ENCODE data around the gene ARL6.
A peak's percentile ranks its signal among the peaks of the same experiment; 100 is the strongest.

ARL6 gene, protein sequence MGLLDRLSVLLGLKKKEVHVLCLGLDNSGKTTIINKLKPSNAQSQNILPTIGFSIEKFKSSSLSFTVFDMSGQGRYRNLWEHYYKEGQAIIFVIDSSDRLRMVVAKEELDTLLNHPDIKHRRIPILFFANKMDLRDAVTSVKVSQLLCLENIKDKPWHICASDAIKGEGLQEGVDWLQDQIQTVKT

DNA sequence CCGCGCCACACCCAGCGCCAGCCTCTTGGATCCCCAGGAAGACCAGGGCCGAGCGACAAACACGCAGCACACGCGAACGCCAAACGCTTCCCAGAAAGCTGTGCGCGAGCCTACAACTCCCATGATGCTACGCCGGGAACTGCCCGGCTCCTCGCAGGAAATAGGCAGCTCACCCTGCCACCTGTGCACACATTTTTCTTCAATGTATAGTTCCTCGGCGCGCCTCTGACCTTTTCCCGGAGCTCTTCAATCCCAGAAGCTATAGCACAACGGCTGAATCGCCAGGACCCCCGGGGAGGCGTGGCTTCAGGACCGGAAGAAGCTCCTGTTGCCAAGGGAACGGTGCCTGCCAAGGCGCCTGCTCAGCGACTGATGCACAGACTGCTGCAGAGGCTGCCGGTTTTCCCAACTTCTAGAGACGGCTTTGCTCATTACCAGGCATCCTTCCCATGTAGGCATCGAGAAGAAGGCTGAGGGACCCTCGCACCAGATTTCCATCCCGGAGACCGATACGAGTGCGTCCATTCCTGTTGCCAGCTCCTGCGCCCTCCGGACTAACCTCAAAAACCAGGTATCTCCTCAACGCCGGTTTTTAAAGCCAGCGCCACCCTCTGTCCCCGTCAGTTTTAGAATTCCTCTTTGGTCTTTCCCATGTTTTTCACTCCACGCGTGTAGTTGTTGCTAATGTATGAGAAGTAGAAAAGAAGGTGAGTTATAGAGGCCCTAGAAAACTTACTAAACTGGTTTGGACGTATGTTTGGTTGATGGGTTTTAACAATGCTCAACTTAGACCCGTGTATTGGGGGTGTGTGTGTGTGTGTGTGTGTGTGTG lies at the start of gene ARL6:
TSS of gene ARL6 (plus strand) at position 352 of the 832 bp plus-strand sequence. CDS start 3,350 bp downstream, outside the sequence.
- peak; percentile 73 for DNase-seq

DNA sequence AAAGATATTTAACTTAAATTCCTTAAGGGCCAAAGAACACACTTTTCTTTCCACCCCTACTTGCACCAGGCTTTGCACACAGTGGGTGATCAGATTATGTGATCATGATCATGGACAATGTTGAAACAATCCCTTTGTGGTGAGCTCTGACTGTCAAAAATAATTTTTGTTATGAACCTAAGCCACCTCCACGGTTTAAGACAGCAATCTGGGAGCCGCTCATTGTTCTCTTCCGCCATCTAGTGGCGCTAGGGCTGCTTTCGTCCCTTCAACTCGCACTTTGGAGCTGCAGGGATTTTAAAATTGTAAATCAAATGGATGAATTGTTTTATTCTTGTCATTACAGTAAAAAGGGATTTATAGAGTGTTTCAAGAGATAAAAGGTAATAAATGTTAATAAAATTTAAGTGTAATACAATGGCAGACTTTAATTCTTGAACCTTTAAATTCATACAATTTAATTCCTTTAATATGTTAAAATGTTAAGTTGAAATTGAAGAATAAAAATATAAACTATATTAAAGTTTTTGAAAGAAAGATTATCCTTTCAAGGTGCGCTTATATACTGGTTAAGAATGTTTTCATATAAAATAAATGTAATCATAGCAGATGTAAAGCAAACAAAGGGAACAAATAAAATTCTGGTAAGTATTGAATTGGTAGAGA lies 45.3 kb upstream of the ARL6 start:
- DNase-seq, result peak; percentile 65

DNA sequence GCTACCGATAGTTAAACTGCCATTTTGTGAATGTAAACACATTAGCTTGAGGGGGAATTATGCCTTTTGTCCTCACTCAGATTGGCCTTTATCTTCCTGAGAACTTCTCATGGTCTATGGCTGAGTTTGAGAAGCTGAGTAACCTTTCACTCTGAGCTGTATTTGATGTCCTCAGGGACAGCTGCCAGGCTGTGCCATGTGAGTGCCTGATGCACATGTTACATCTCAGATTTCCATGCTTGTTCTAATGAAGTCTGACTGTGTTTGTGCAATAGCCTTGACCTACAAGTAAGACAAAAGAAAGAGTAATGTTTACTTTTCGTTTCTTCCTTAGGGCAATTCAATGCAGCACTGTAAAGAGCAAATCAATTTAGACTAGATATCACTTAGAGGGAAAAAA lies 44.1 kb upstream of the ARL6 start:
- no peak for DNase-seq

DNA sequence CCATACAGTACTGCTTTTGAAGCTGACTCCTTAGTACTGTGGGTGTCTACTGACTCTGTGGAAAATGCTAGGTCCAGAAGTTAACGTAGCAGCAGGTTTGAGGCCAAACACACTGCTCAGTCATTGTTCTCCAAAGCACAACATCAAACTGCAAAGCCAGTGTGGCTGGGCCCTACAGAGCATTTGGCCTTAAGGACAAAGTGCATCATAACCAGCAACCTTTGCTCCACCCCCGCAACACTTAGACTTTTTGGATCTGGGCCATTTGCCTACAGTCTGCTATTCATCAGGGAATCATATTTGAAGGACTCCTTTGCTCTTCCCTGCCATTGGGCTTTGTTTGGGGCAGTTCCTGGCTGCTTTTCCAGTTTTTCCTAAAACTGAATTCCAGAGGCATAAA lies 43.1 kb upstream of the ARL6 start:
- no peak for DNase-seq

DNA sequence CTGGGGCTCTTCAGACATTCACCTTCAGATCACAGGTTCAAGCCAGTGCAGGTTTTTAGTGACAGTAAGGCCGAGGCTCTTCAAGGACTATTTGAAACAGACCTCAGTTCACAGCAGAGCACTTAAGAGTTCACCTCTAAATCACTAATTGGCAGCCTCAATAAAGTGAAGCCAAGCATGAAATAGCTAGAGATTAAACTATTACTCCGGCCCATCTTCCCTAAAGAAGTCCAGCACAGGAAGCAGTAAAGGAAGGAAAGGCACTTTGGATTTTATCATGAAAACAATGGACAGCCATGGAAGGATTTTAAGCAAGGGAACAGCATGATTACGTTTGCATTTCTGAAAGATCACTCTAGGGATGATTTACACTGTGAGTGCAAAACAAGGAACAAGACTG lies 27.6 kb upstream of the ARL6 start:
- DNase-seq, result no peak

DNA sequence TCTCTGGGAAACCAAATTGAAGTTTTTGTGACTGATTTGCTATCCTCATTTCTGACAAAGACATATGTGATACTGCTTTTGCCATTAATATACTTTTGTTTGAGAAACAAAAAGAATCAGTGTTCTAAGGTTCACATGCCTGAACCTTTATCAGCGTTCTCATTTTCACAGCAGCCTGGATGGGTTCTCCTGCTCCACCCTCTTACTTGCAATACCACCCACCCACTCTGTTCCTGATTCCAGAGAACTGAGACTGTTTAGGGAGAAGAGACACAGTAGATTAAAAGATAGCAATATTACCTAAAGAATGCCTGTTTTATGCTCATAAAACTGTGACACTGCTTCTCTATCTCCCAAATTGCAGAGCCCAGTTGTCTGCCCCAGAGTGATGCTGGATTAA lies 25.8 kb upstream of the ARL6 start:
- no peak for DNase-seq

DNA sequence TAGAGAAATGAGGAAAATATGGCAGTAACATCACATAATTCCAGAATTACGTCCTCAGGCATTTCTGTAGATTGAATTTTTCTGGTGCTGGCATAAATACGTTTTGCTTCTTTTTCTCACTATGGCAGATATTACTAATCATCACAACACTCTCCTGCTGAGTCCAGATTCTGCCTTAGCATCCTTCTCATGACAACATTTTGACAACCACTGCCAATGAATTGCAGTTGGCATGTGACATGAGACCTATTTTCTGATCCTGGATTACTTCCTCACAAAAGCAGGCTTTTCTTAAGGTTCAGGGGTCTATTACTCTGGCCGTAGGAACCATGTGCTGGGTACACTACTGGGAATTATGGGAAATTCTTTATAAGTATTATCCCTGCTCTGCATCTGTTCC lies 22.5 kb upstream of the ARL6 start:
- DNase-seq, result no peak

DNA sequence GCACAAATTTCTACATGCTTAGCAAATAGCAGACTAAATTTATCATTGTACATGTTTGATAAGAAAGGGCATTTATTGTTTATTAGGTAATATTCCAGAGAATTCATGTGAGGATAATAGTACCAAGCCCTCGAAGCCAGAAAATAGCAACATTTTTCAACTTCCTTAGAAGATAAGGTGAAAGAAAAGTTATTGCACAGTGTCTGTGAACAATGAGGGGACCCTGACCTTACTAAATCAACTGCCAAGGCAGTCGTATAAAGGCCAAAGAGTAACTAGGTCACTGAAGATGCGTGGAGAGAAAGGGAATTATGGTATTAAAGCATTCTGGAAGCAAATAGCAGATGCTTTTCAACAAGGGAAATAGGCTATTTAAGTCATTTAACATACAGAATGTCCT lies 20.3 kb upstream of the ARL6 start:
- DNase-seq, result no peak

DNA sequence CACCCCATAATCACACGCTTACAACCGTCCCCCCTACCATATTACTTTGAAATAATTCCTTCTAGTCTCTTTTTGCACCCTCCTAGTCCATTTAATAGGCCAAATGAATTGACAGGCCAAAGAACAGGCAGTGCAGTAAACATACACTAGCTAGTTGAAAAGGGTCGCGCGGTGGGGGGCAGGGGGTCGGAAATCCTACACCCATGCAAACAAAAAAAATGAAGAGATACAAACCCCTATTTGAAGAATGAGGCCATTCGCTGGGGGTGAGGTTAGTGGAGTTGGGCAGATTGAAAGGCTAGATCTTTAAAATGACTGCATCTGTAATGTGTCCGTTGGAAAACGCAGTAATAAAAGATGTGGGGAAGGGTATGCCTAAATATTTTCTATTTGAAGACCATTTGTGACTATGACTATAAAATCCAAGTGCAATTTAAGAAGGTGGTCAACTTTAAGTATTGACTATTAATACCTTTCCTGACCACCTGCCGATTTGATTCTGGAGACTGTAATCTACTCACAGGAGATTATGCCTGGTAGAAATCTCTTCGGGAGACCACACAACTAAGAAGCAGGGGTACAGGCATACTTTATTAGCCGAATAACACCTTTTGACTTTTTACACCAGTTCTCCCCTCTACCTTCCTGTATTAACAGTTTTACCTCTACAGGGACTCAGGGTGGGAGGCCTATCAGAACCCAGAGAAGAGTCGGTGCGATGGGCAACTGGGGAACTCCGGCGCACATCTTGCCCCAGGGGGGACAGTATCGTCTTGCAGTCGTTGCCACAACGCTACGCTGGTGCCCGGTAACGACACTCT lies 762 bp upstream of the ARL6 start:
- no peak for DNase-seq

DNA sequence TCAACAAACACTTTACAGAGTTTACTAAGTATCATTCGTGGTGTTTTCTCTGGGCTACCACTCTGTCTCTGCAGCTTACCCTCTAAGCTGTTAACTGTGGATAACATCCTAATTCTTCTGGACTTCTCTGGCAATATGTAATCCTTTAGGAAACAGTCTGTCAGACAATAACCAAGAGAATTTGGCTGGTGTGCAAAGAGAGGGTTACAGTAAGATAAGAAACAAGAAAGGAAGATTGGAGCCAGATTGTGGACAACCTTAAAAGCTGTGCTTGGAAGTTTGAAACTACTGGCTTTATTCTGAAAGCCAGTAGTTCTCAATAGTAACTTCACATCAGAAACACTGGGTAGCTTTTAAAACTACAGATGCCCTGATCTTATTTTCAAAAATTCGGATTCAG lies 778 bp downstream of the ARL6 start:
- no peak for DNase-seq

DNA sequence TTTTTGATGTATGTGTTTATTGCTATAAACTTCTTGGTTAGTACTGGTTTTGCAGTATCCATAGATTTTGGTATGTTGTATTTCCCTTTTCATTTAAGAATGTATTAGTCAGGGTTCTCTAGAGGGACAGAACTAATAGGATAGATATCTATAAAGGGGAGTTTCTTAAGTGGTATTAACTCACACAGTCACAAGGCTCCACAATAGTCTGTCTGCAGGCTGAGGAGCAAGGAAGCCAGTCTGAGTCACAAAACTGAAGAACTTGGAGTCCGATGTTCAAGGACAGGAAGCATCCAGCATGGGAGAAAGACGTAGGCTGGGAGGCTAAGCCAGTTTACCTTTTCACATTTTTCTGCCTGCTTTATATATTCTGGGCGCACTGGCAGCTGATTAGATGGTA lies 8.4 kb downstream of the ARL6 start:
- DNase-seq, result no peak

DNA sequence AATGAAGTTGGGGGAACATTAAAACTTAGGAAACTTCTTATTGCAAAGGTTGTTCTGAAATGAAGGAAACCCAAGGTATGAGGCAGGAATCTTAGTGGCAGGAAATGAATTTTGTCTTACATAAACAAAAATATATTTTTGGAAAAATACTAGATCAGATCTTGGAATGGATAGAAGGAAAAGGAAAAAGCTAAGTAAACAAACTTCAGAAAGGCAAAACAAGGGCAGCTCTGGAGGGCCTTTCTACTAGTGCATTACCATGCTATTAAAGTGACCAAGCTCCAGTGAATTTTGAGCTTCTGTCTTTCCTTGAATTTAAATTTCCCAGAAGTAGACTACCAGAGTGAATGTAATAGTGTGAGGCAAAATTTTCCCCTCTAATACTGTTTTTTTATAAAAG lies 13.6 kb downstream of the ARL6 start:
- DNase-seq, result no peak

DNA sequence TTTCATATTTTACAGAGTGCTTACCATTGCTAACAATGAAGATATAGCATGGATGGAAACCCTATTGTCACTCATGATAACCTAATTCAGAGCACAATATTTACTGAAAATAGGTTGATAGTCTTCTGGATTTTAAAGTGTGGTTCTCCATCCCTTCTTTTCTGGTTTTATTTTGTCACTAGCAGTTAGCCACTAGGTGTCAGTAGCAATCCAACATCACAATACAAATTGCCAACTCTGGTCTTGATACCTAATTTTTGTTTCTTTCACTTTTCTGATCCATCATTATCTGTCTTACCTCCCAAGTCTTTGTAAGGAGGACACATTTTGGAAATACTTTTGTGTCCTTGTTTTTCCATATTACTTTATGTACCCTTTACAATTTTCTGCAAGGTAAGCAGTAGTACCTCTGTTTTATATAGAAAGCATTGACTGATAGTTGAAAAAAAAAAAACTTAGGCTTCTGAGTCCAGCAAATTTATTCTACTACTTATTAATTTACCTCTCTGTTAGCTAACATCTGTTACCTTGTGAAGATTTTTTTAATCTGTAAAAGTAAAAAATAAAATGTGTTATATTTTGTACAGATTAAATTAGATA lies 29.0 kb downstream of the ARL6 start:
- DNase-seq, result peak; percentile 72

DNA sequence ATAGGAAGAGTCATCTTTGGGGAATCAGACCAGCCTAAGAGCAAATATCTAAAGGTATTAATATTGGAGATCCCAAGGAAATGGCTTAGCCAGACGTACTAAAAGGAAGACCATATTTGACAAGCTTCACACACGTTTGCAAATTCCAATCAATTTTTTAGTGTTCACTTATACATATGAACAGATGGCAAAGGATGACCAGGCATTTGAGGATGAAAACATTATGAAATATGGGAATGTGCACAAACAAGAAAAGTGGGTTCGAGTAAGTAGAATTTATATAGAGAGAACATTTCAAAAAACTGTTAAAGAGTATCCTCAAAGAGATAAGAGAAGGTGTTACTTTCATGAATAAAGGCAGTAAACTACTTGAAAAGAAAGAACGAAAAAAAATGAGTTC lies 31.4 kb downstream of the ARL6 start:
- DNase-seq, result no peak

DNA sequence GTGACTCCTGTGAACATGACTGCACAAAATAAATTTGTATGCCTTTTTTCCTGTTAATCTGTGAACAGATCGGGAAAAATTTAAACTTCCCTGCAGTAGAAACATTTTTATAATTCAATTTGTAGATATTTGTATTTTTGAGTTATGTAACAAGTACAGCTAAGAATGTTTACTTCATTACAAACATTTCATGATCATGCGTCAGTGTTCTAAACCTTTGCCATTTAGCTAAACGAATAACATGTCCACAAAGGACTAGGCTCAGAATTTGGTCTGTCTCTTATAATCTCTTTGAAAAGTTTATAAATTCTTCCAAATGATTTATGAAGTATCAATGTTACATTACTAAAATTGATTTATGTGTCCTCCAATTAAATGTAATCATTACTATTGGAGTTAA lies 39.9 kb downstream of the ARL6 start:
- DNase-seq, result no peak

DNA sequence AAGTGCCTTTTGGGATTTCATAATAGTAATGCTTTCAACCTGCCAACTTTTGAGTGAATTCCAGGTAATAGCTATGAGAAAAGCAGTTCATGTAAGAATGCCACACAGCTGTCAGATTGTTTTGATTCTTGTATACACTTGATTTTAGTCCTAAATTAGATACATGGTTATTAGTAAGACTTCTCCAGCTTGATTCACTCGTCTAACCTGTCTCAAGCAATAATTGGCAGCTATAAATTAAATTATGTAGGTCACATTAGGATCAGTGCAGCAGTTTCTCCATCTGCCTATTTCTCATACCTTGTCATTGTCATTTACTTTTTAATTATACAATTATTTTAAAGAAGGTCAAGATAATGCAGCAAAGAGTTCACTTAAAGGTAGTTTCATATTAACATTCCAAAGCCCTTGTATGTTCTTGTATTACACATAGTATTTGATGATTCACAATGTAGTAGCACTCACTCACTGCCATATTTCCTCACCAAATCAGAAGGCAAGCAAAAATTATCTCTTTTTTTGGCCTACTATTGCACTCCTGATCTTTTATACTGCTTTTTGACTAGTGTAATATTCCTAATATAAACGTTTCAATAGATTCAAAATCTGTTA lies 46.3 kb downstream of the ARL6 start:
- no peak for DNase-seq

DNA sequence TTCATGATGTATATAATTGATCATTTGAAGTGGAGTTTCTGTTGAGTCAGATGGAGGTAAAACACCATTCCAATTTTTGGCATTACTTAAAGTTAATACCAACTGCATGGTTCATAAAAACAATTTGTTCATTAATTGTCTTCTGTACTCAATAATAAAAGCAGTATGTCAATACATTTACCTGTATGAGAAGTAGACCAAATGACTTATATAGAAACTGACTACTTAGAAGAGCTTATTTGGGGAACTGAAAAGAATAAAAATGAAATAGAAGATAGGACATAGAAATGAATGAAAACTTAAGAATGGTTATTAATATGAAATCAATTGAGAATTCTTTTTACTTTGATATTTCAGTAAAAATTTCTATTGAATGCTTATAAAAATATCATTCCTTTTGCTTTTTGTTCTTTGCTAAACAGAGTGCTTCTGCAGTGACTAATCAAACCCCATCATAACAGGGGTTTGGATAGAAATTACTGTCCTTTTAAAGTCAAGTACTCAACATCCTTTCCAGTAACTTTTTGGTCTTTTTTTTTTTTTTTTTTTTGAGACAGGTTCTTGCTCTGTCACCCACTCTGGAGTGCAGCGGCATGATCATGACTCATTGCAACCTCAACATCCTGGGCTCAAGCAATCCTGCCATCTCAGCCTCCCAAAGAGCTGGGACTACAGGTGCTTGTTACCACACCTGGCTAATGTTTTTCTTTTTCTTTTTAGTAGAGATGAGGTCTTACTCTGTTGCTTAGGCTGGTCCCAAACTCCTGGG lies 50.8 kb downstream of the ARL6 start:
- peak; percentile 19 for DNase-seq

DNA sequence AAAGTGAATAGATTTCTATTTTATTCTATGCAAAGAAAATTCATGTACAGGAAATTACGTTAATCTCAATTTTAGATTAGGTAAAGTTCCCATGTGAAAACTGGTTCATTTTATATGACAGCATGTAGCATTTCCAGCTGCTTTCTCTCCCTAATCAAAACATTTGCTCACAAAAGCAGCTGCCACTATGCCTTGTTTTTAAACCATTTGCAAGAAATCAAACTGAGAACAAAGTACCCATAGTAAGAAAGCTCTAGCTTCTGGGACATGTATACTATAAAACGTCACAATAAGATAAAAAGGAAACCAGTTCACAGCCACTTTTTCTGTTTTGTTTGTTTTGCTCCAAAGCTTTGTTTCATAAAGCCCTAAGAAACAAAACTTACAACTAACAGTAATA lies 52.3 kb downstream of the ARL6 start:
- no peak for DNase-seq

DNA sequence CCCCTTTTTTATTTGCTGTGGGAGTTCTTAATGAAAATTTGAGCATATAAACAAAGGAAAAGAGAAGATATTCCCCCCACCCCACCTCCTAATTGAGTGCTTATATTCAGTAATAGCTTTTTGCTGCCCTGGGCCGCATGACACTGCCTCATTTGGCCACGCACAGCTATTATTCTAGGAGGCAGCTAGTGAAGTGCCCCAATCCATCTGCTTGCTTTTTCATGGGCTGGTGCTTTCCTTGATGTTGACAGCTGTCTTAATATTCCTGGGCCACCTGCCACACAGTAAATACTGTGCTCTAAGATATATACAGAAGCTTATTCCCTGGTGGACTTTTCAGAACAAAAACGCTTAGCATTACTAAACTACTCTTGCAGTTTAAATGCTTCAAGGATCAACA lies 53.4 kb downstream of the ARL6 start:
- no peak for DNase-seq

DNA sequence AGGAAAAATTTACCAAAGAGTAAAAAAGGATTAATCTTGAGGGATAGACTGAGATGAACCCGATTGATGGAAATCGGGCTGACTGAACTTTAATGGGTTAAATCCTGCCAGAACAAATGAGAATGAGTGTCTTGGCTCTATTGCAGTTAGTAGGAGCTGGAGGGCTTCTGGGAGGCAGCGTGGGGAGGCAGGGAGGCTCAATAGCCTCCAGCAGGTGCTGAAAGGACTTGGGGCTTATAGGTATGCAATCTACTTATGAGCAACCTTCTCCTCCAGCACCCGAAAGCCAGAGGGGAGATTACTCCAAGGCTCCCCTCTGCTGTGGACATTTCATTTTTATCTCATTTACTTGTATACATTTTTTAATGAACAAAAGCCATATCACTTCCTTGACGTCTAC lies 56.2 kb downstream of the ARL6 start:
- DNase-seq, result no peak

DNA sequence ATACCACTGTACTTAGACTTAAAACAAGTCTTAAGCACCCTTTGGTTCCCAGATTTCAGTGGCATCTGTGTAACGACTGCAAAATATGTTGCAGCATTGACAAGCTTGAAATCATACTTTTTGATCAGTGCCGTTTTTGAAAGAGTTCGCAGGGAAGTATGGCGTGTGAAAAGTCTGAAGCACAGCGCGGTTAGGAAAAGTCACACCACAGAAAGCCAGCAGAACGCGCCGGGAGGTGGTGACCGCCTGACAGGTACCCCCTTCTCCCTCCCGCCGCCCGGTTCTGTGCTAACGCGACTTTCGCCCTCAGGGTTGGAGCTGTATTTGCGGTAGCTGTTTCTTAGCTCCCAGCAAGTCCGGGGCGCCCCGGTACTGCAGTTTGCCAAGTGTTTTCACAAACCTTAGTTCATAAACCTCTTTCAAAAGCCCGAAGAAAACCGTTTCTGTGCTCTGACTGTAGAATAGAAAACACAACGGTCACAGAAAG lies 56.8 kb downstream of the ARL6 start:
- no peak for DNase-seq

Measured in CD4-positive, alpha-beta T cell treated with Interleukin-10 for 1 hour (primary cell).